Gastroesophageal sphincter (tissue), 3 donors: ENCODE data around the gene PXYLP1.

ENCODE experiments used
- CTCF ChIP-seq, 4 experiments: fragments of 200-600 bp in 2 of 4; fragments of 450-650 bp in 2 of 4; sonication (generic) in 1 of 4; IDR thresholded peaks; one replicate each; pipeline ENCODE4 v1.5.1; 2017 to 2019; ENCODE audit warnings: antibody characterized with exemption in 4 of 4, mild to moderate bottlenecking in 2 of 4, moderate library complexity in 2 of 4
- POLR2A ChIP-seq, 2 donors: fragments of 450-650 bp; IDR thresholded peaks; one replicate each; pipeline ENCODE4 v1.6.1; 2017; ENCODE audit warnings: antibody characterized with exemption in 2 of 2, mild to moderate bottlenecking in 2 of 2, moderate library complexity in 1 of 2
- POLR2AphosphoS5 ChIP-seq: sonication (generic); formaldehyde crosslinking; IDR thresholded peaks from one replicate; pipeline ENCODE4 v1.6.1; 2017; ENCODE audit warnings: antibody characterized with exemption

GRCh38 chr3:141229132-141229531 lies 2.5 kb upstream of the PXYLP1 start:
- TF ChIP-seq CTCF (IDR thresholded peaks at IDR 0.05) (no peak), POLR2AphosphoS5 (no peak), POLR2A (IDR thresholded peaks at IDR 0.05) (no peak)
